ENCODE data around the gene ZNF784. TPM values are rescaled to one million over a fixed set of nuclear protein-coding genes. Genes with fewer than 3 reads are reported as not detected.
A peak's percentile ranks its signal among the peaks of the same experiment; 100 is the strongest.

Gene ZNF784
- total RNA-seq, 1 experiment from 2014 or later: 9.9 TPM

- ChIA-PET POLR2A (interaction anchor here (0.6 to 1.6 kb wide), 7 partner anchors 12 to 723 kb away, joined by 3 to 9 read pairs (median 3); partner anchors contain the start of gene FIZ1), CTCF (interaction anchor here (0.5 to 1.6 kb wide), 46 partner anchors 9 to 1192 kb away, joined by 3 to 57 read pairs (median 4); partner anchors contain the start of genes CDC42EP5, DNAAF3, FIZ1 and NAT14)
- DNase-seq (ENCODE audit: low spot score): peak; percentile 100
- H3K27me3 Mint-ChIP-seq (ENCODE audit: low read depth): peaks cover 3% of the 10 kb centered on the region; the same call in 1 of the 2 replicates
- peak overlapping the region; percentile 93 for H3K4me3 Mint-ChIP-seq
- TF ChIP-seq CTCF (IDR thresholded peaks at IDR 0.05): no peak
- no peak for TF ChIP-seq OVOL2 (CRISPR knock-in tag; IDR thresholded peaks at IDR 0.05; ENCODE audit: borderline replicate concordance)
- no peak for TF ChIP-seq NR3C1 (CRISPR knock-in tag; conservative IDR thresholded peaks at IDR 0.05; ENCODE audit: low read depth)
- TF ChIP-seq ATF2 (CRISPR knock-in tag; IDR thresholded peaks at IDR 0.05; ENCODE audit: borderline replicate concordance, low read depth): no peak
- TF ChIP-seq TEAD4 (CRISPR knock-in tag; IDR thresholded peaks at IDR 0.05): no peak
- no peak for TF ChIP-seq ZNF138 (CRISPR knock-in tag; conservative IDR thresholded peaks at IDR 0.05)
- TF ChIP-seq FOXJ3 (CRISPR knock-in tag; IDR thresholded peaks at IDR 0.05; ENCODE audit: borderline replicate concordance): no peak
- TF ChIP-seq ZBTB43 (CRISPR knock-in tag; IDR thresholded peaks at IDR 0.05): no peak
- TF ChIP-seq RORB (CRISPR knock-in tag; IDR thresholded peaks at IDR 0.05): no peak
- no peak for TF ChIP-seq ARID4B (CRISPR knock-in tag; IDR thresholded peaks at IDR 0.05; ENCODE audit: borderline replicate concordance)
- TF ChIP-seq ATF3 (CRISPR knock-in tag; conservative IDR thresholded peaks at IDR 0.05): no peak
- no peak for TF ChIP-seq ATF6 (CRISPR knock-in tag; IDR thresholded peaks at IDR 0.05)
- no peak for TF ChIP-seq ZNF423 (CRISPR knock-in tag; IDR thresholded peaks at IDR 0.05)
- TF ChIP-seq EMX1 (CRISPR knock-in tag; IDR thresholded peaks at IDR 0.05): no peak
- no peak for TF ChIP-seq IRF2 (CRISPR knock-in tag; IDR thresholded peaks at IDR 0.05; ENCODE audit: borderline replicate concordance, low read depth)
- no peak for TF ChIP-seq IRF1 (CRISPR knock-in tag; IDR thresholded peaks at IDR 0.05)
- H3K9me3 Mint-ChIP-seq: no peaks in the 10 kb centered on the region
- H3K27ac Mint-ChIP-seq: peak overlapping the region; percentile 98
- peaks cover 14% of the 10 kb centered on the region for H3K36me3 Mint-ChIP-seq
- H3K4me1 Mint-ChIP-seq: peaks cover 38% of the 10 kb centered on the region
- ATAC-seq: peak; percentile 87
These were observed 30.0 kb upstream of the ZNF784 start for GRCh38 chr19:55654323-55654867.
